Measurements from ENCODE around the gene NME1. TPM values are rescaled to one million over a fixed set of nuclear protein-coding genes. Genes with fewer than 3 reads are reported as not detected.
"Not testable (repeated sequence)": the region's sequence is repeated elsewhere in the genome, so short reads cannot be mapped to it uniquely, and the experiment has no call there.

Gene NME1
- total and polyA plus RNA-seq, 2 donors from 2014 or later, result 55.9 to 112 TPM

- Histone ChIP-seq H3K4me1 (ENCODE audit: control insufficient read depth in 2 of 3, insufficient read depth in 2 of 3, low read depth in 1 of 3, low read length in 3 of 3) (peaks cover 6 to 20% (median 18%) of the 10 kb centered on the region in 3 donors), H3K9ac (ENCODE audit: low read length in 3 of 3) (peak overlapping the region; percentile 73 to 99 (median 80)), H3K27me3 (ENCODE audit: control insufficient read depth, insufficient read depth, low read length) (no peaks in the 10 kb centered on the region), H3K4me3 (ENCODE audit: low read length in 3 of 3) (peak overlapping the region; percentile 81 to 97 (median 84)), H3K27ac (ENCODE audit: low read depth in 2 of 2, low read length in 2 of 2) (peak overlapping the region; percentile 99), H3K9me3 (ENCODE audit: control insufficient read depth in 2 of 3, insufficient read depth in 1 of 3, low read length in 3 of 3) (no peaks in the 10 kb centered on the region), H3K36me3 (ENCODE audit: control insufficient read depth in 2 of 3, insufficient read depth in 3 of 3, low read length in 3 of 3) (no peaks in the 10 kb centered on the region)
- TF ChIP-seq CTCF (IDR thresholded peaks at IDR 0.05; ENCODE audit: borderline replicate concordance, extremely low read depth, insufficient read depth), result no peak
- FAIRE-seq (no peak), DNase-seq (peak in 2 of 5 donors; percentile 62 to 63)
- intact Hi-C loops (cut with DNase I), result no loop called here
These were observed 33.0 kb upstream of the NME1 start for GRCh38 chr17:51120357-51120738.

DNA sequence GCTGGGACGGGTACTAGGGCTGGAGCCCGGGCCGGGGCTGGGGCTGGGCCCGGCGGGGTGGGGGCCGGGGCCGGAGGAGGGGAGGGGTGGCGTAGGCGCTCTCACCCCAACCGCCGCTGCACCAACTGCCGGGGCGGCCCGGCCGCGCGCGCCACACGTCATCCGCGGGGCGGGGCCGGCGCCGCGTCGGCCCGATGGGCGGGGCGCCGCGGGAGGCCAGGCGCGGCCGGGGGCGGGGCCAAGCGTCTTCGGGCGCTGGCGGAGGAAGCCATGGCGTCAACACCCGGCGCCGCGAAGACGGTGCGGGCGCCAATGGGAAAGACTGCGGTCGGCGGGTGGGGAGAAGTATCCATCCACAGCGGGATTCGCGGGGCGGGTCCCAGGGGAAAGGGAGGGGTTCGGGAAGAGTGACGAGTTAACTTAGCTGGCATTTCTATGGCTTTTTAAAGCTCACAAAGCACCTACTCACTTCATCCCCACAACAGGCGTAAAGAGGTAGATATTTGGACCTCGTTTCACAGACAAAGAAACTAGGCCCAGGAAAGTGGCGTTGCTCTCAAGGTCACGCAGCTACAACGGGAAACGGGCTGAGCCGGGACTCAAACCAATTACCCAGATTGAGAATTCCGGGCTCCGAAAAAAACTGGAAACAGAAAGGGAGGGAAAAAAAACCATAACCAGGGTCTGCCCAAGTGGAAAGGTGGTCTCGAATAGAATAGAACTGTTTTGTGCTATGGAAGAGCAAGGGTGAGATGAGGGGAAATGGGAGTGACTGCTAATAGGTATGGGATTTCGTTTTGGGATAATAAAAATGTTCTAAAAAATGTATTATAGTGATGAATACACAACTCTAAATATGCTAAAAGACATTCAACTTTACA lies 32.4 kb upstream of the NME1 start, which contains the start of gene SPAG9:
TSS of gene SPAG9 (minus strand) at position 130 of the 881 bp plus-strand sequence. CDS start 212 bp downstream, outside the sequence.
- FAIRE-seq (no peak), DNase-seq (peak; percentile 95 to 99 (median 97))
- H3K4me3 ChIP-seq (ENCODE audit: low read length in 3 of 3), result peak within 1 kb of the TSS; percentile 81 to 97 (median 96)
- TF ChIP-seq CTCF (IDR thresholded peaks at IDR 0.05; ENCODE audit: borderline replicate concordance, extremely low read depth, insufficient read depth), result no peak
- peaks cover 6 to 19% (median 18%) of the 10 kb centered on the region in 3 donors for H3K4me1 ChIP-seq (ENCODE audit: control insufficient read depth in 2 of 3, insufficient read depth in 2 of 3, low read depth in 1 of 3, low read length in 3 of 3)
- intact Hi-C loops (cut with DNase I), result no loop called here
- H3K36me3 ChIP-seq (ENCODE audit: control insufficient read depth in 2 of 3, insufficient read depth in 3 of 3, low read length in 3 of 3), result no peaks in the 10 kb centered on the region
- H3K9ac ChIP-seq (ENCODE audit: low read length in 3 of 3), result peak within 1 kb of the TSS; percentile 97 to 99 (median 97)
- H3K9me3 ChIP-seq (ENCODE audit: control insufficient read depth in 2 of 3, insufficient read depth in 1 of 3, low read length in 3 of 3), result no peaks in the 10 kb centered on the region
- H3K27me3 ChIP-seq (ENCODE audit: control insufficient read depth, insufficient read depth, low read length), result no peaks in the 10 kb centered on the region
- peak within 1 kb of the TSS; percentile 99 to 100 for H3K27ac ChIP-seq (ENCODE audit: low read depth in 2 of 2, low read length in 2 of 2)

GRCh38 chr17:51121620-51122472 lies 31.5 kb upstream of the NME1 start:
- no peaks in the 10 kb centered on the region for H3K36me3 ChIP-seq (ENCODE audit: control insufficient read depth in 2 of 3, insufficient read depth in 3 of 3, low read length in 3 of 3)
- H3K4me1 ChIP-seq (ENCODE audit: control insufficient read depth in 2 of 3, insufficient read depth in 2 of 3, low read depth in 1 of 3, low read length in 3 of 3), result peaks cover 6 to 19% (median 18%) of the 10 kb centered on the region in 3 donors
- intact Hi-C loops (cut with DNase I), result no loop called here
- TF ChIP-seq CTCF (IDR thresholded peaks at IDR 0.05; ENCODE audit: borderline replicate concordance, extremely low read depth, insufficient read depth), result no peak
- H3K27me3 ChIP-seq (ENCODE audit: control insufficient read depth, insufficient read depth, low read length), result no peaks in the 10 kb centered on the region
- FAIRE-seq (no peak), DNase-seq (peak; percentile 83 to 96 (median 92))
- peak overlapping the region; percentile 70 to 96 (median 75) for H3K4me3 ChIP-seq (ENCODE audit: low read length in 3 of 3)
- H3K27ac ChIP-seq (ENCODE audit: low read depth in 2 of 2, low read length in 2 of 2), result peak overlapping the region; percentile 95 to 100
- peak overlapping the region; percentile 71 to 97 (median 97) for H3K9ac ChIP-seq (ENCODE audit: low read length in 3 of 3)
- H3K9me3 ChIP-seq (ENCODE audit: control insufficient read depth in 2 of 3, insufficient read depth in 1 of 3, low read length in 3 of 3), result no peaks in the 10 kb centered on the region

- Histone ChIP-seq H3K4me1 (ENCODE audit: control insufficient read depth in 2 of 3, insufficient read depth in 2 of 3, low read depth in 1 of 3, low read length in 3 of 3) (peaks cover 6 to 18% (median 18%) of the 10 kb centered on the region in 3 donors), H3K27ac (ENCODE audit: low read depth in 2 of 2, low read length in 2 of 2) (peak overlapping the region; percentile 95 to 100), H3K9ac (ENCODE audit: low read length in 3 of 3) (peak overlapping the region in 1 of 3 donors; percentile 97), H3K4me3 (ENCODE audit: low read length in 3 of 3) (peak overlapping the region in 1 of 3 donors; percentile 75)
- H3K36me3 ChIP-seq (ENCODE audit: control insufficient read depth in 2 of 3, insufficient read depth in 3 of 3, low read length in 3 of 3); FAIRE-seq; DNase-seq; H3K9me3 ChIP-seq (ENCODE audit: control insufficient read depth in 2 of 3, insufficient read depth in 1 of 3, low read length in 3 of 3); H3K27me3 ChIP-seq (ENCODE audit: control insufficient read depth, insufficient read depth, low read length); intact Hi-C loops (cut with DNase I): not testable (repeated sequence)
These were observed 30.8 kb upstream of the NME1 start for GRCh38 chr17:51122473-51123115.
